Activated CD4-positive, alpha-beta T cell treated with anti-CD3 and anti-CD28 coated beads for 4 hours (primary cell): ENCODE measurements around the gene DEPDC4.

Experiments
- DNase-seq, 2 donors: peaks; one replicate each; pipeline ENCODE4 v3.0.0-alpha.2; 2020

Gene DEPDC4

GRCh38 chr12:100211698-100212097 is 55.2 kb downstream of the DEPDC4 start:
- no peak for DNase-seq

DNA sequence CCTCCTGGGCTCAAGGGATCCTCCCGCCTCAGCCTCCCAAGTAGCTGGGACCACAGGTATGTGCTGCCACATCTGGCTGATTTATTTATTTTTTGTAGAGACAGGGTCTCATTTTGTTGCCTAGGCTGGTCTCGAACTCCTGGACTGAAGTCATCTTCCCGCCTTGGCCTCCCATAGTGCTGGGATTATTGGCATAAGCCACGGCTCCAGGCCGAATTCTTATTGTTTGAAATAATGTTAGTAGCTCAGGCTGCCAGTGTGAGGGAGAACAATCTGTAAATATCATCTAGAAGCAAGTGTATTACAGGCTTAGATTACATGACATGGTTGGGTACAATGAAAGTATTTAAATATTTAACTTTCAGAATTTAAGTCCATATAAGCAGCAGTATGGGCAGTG is 58.0 kb downstream of the DEPDC4 start:
- DNase-seq, result no peak

DNA sequence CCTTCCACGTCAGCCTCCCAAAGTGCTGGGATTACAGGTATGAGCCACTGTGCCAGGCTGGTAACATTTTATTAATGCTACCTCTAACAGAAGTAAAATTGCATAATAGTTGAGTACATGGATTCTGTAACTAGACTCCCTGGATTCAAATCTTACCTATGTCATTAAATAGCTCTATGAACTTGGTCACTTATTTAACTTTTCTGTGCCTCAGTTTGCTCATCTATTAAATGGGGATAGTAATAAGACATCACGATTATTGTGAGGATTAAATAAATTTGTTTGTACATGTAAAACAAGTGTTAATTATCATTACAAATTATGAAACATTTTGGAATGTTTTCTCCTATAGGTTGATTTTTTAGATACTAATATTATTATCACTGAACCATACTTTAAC is 59.6 kb downstream of the DEPDC4 start:
- DNase-seq, result no peak

- DNase-seq, result no peak
Observed at GRCh38 chr12:100201604-100202423, 65.1 kb downstream of the DEPDC4 start.

DNA sequence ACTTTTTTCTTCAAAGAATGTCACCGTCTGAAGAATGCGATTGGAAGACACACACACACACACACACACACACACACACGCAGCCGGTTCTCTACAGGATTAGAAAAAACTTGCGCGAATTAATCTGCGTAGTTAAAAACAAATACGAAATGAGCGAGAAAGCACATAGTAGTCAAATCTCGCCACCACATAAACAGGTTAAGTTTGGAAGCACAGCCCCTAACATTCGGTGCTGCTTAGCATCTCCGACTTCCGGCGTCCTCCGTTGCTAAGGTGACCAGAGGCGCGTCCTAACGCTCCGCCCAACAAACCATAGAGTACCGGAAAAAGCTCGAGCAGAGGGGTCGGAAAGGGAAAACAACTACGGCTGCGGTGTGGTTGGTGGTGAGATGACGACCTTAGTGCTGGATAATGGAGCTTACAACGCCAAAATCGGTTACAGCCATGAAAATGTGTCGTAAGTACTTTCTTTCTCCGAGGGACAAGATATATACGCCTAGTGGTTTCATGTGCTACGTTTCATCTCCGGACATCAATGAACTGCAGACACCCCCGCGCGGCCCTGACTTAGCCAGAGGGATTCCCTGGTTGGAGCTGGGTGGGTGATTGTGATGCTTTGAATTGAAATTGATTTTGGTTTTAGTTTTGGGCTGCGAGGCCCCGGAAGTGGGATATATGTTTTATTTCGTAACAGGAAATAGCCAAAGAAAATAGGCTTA is 66.3 kb downstream of the DEPDC4 start, which contains the start of gene ACTR6:
TSS of gene ACTR6 (plus strand) at position 353 of the 719 bp plus-strand sequence. CDS start at position 390, 37 bp downstream.
- DNase-seq, result peak; percentile 94 to 98

GRCh38 chr12:100199347-100200149 is 67.3 kb downstream of the DEPDC4 start:
- DNase-seq, result peak; percentile 62 to 71

GRCh38 chr12:100199023-100199346 is 67.9 kb downstream of the DEPDC4 start:
- no peak for DNase-seq

GRCh38 chr12:100197486-100197885 is 69.4 kb downstream of the DEPDC4 start:
- DNase-seq, result no peak

DNA sequence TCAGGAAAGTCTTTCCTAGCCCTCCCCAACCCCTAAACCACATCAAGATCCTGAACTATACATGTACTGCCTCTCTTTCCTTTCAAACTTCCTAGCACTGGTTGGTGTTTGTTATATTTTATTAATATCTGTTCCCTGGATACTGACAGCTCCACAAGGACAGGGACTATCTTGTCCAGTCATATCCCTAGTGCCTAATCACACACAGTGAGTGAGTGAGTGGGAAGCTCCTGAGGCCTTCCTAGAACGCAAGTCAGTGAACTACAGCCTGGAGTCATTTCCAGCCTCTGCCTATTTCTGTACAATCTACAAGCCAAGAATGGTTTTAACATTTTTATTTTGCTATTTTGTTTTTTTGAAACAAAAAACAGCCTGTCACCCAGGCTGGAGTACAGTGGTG is 73.8 kb downstream of the DEPDC4 start:
- DNase-seq, result no peak
